WERI-Rb-1 (cell line): ENCODE results near the gene XRN1.
"Not testable (repeated sequence)": the region's sequence is repeated elsewhere in the genome, so short reads cannot be mapped to it uniquely, and the experiment has no call there.

Source experiments
- DNase-seq: peaks from one replicate; pipeline ENCODE4 v3.0.0-alpha.2; 2020
- H3K27ac ChIP-seq: fragments of 250-450 bp; sonication (Bioruptor Pico); 2 replicates; pipeline ENCODE4 v1.5.1; 2020; ENCODE audit warnings: mild to moderate bottlenecking, moderate library complexity
- H3K27me3 ChIP-seq: fragments of 250-450 bp; sonication (Bioruptor Pico); 2 replicates; pipeline ENCODE4 v1.5.1; 2021; ENCODE audit warnings: mild to moderate bottlenecking, low read depth, moderate library complexity; ENCODE audit not compliant: insufficient read depth, severe bottlenecking
- H3K36me3 ChIP-seq: fragments of 250-450 bp; sonication (Bioruptor Pico); 2 replicates; pipeline ENCODE4 v1.5.1; 2020; ENCODE audit warnings: mild to moderate bottlenecking, moderate library complexity
- H3K4me3 ChIP-seq: 2 replicates; pipeline ENCODE4 v1.5.1; 2011; ENCODE audit warnings: low read depth, mild to moderate bottlenecking, control low read depth, low read length
- H3K9me3 ChIP-seq: fragments of 250-450 bp; sonication (Bioruptor Pico); 2 replicates; pipeline ENCODE4 v1.5.1; 2021; ENCODE audit warnings: mild to moderate bottlenecking, moderate library complexity; ENCODE audit not compliant: severe bottlenecking
- TF ChIP-seq, protein P1 (sequence below): IDR thresholded peaks from 2 replicates; pipeline ENCODE4 v1.5.1; 2011; ENCODE audit warnings: low read depth, mild to moderate bottlenecking, control low read depth, inconsistent platforms, low read length

The XRN1 gene

DNA sequence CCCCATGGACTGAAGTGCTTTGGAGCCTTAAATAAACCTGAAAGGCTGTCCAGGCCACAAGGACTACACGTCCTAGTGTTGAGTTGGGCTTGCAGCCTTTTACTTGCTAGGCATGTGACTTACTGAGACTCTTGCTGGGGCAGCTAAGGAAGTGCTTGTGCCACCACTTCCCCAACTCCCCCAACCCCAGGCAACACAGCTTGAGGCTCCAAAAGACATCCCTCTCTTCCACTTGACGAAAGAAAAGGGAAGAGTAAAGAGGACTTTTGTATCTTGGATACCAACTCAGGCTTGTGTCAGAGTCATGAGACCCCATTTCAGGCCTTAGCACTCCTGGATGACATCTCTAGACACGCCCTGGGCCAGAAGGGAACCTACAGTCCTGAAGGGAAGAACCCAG is 109.8 kb downstream of the XRN1 start:
- Histone ChIP-seq H3K4me3 (no peak overlapping the region), H3K36me3 (peaks cover 10% of the 10 kb centered on the region; the same call in 1 of the 2 replicates), H3K9me3 (no peaks in the 10 kb centered on the region), H3K27ac (no peak overlapping the region), H3K27me3 (no peaks in the 10 kb centered on the region)
- no peak for DNase-seq
- TF ChIP-seq, protein P1, sequence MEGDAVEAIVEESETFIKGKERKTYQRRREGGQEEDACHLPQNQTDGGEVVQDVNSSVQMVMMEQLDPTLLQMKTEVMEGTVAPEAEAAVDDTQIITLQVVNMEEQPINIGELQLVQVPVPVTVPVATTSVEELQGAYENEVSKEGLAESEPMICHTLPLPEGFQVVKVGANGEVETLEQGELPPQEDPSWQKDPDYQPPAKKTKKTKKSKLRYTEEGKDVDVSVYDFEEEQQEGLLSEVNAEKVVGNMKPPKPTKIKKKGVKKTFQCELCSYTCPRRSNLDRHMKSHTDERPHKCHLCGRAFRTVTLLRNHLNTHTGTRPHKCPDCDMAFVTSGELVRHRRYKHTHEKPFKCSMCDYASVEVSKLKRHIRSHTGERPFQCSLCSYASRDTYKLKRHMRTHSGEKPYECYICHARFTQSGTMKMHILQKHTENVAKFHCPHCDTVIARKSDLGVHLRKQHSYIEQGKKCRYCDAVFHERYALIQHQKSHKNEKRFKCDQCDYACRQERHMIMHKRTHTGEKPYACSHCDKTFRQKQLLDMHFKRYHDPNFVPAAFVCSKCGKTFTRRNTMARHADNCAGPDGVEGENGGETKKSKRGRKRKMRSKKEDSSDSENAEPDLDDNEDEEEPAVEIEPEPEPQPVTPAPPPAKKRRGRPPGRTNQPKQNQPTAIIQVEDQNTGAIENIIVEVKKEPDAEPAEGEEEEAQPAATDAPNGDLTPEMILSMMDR: no peak

GRCh38 chr3:142332390-142332789 is 115.4 kb downstream of the XRN1 start:
- peaks cover 32% of the 10 kb centered on the region for H3K36me3 ChIP-seq
- DNase-seq: no peak

DNA sequence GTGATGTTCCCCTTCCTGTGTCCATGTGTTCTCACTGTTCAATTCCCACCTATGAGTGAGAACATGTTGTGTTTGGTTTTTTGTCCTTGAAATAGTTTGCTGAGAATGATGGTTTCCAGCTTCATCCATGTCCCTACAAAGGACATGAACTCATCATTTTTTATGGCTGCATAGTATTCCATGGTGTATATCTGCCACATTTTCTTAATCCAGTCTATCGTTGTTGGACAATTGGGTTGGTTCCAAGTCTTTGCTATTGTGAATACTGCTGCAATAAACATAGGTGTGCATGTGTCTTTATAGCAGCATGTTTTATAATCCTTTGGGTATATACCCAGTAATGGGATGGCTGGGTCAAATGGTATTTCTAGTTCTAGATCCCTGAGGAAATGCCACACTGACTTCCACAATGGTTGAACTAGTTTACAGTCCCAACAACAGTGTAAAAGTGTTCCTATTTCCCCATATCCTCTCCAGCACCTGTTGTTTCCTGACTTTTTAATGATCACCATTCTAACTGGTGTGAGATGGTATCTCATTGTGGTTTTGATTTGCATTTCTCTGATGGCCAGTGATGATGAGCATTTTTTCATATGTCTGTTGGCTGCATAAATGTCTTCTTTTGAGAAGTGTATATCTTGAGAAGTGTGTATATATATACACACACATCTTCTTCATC is 123.4 kb downstream of the XRN1 start:
- H3K9me3 ChIP-seq, DNase-seq, H3K4me3 ChIP-seq, H3K27ac ChIP-seq, H3K36me3 ChIP-seq, H3K27me3 ChIP-seq: not testable (repeated sequence)

More at GRCh38 chr3:142332390-142332789, 115.4 kb downstream of the XRN1 start:
- Histone ChIP-seq H3K4me3 (no peak overlapping the region), H3K27ac (no peak overlapping the region), H3K9me3 (no peaks in the 10 kb centered on the region), H3K27me3 (no peaks in the 10 kb centered on the region)
- TF ChIP-seq, protein P1: no peak

DNA sequence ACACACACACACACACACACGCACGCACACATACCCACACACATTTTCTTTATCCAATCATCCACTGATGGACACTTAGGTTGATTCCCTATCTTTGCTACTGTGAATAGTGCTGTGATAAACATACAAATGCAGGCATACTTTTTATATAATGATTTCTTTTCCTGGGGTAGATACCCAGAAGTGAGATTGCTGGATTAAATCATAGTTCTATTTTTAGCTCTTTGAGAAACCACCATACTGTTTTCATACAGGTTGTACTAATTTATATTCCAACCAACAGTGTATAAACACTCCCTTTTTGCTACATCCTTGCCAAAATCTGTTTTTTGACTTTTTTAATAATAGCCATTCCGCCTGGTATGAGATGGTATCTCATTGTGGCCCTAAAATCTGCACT is 127.9 kb downstream of the XRN1 start:
- H3K36me3 ChIP-seq: peaks cover 4% of the 10 kb centered on the region; the same call in 1 of the 2 replicates
- no peak overlapping the region for H3K4me3 ChIP-seq
- no peaks in the 10 kb centered on the region for H3K27me3 ChIP-seq
- H3K9me3 ChIP-seq: no peaks in the 10 kb centered on the region
- no peak for DNase-seq
- TF ChIP-seq, protein P1: no peak
- H3K27ac ChIP-seq: no peak overlapping the region

GRCh38 chr3:142319094-142319493 is 128.7 kb downstream of the XRN1 start:
- no peaks in the 10 kb centered on the region for H3K9me3 ChIP-seq

DNA sequence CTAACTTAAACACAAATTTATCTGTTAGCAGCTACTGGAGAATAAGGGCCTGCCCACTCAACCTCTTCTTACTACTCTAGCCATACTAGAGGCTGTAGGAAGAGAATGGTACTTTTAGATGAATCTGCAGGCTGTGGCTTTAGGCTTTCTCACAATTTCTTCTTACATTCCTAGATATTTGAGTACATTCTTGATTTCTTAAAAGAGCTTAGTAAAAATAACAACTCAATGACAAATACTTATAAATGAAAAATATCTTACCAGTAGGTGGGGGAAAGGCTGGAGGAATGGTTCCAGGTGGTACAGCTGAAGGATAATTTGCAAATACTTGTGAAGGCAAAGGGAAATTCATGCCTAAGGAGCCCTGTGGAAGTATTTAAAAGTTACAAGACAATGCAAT is 129.5 kb downstream of the XRN1 start:
- H3K36me3 ChIP-seq: peaks cover 4% of the 10 kb centered on the region; the same call in 1 of the 2 replicates
- H3K9me3 ChIP-seq: no peaks in the 10 kb centered on the region
- TF ChIP-seq, protein P1: no peak
- no peak overlapping the region for H3K4me3 ChIP-seq
- no peak for DNase-seq
- no peaks in the 10 kb centered on the region for H3K27me3 ChIP-seq
- H3K27ac ChIP-seq: no peak overlapping the region

More at GRCh38 chr3:142319094-142319493, 128.7 kb downstream of the XRN1 start:
- TF ChIP-seq, protein P1: no peak
- H3K27ac ChIP-seq: no peak overlapping the region
- H3K4me3 ChIP-seq: no peak overlapping the region
- H3K27me3 ChIP-seq: no peaks in the 10 kb centered on the region
- peaks cover 4% of the 10 kb centered on the region; the same call in 1 of the 2 replicates for H3K36me3 ChIP-seq
- no peak for DNase-seq

DNA sequence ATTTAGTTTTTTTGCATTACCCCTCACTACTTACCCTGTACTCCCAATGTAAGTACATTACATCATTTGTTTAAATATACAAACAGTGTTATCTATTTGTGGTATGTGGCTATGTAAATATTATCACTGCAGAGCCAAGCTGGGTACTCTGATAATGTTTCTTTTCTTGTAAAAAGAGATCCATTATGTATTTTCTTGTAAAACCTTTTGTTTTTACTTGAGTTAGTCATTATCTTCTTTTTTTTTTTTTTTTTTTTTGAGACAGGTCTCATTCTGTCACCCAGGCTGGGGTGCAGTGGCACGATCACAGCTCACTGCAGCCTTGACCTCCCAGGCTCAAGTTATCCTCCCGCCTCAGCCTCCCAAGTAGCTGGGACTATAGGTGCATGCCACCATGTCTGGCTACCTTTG is 131.9 kb downstream of the XRN1 start:
- H3K4me3 ChIP-seq, H3K27ac ChIP-seq: not testable (repeated sequence)

More for the DNA sequence above, 131.9 kb downstream of the XRN1 start:
- not testable (repeated sequence) for DNase-seq, H3K27me3 ChIP-seq, H3K9me3 ChIP-seq, H3K36me3 ChIP-seq
